Stimulated activated CD8-positive, alpha-beta memory T cell treated with anti-CD3 and anti-CD28 coated beads, Interleukin-15, amount 100 ng/mL, for 48 hours (primary cell): Measurements from ENCODE around the gene EHMT1.
"Not testable (repeated sequence)": the region's sequence is repeated elsewhere in the genome, so short reads cannot be mapped to it uniquely, and the experiment has no call there.

Experiments used
- DNase-seq, 2 donors: peaks; one replicate each; pipeline ENCODE4 v3.0.0-alpha.2; 2020; ENCODE audit warnings: low read depth in 2 of 2

The EHMT1 gene

DNA sequence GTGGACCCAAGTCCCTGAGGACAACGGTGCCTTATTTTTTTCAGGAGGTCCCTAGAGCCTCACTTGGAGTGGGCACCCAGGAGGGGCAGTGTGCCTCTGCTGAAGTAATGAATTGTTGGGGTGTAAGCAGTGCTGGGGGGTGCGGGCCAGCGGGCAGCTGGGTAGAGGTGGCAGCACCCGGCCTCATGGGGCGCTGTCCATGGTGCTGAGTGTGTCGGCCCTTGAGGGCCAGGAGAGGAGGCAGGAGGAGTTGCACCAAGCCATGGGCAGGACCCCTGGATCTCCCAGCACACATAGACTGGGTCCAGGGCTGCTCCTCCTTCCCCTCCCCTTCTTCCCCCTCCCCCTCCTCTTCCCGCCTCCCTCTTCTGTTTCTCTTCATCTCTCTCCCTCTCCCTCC, 265.7 kb downstream of the EHMT1 start:
- not testable (repeated sequence) for DNase-seq

DNA sequence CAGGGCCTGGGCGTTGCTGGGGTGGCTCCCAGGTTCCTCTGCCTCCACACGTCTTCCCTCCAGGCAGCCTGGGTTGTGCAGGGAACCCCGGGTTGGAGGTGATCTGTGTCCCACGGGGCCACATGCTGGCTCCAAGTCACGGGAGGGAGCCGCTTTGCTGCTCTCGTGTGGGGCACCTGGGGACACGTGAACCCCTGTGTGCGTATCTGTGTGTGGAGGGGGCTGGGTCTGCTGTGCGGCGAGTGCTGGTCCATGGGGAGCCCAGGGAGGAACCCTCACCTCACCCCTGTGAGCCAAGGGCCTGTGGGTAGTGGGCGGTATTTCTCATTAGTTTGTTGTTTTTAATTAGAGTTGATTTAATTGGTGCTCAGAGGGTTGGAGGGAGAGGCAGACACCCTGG, 266.3 kb downstream of the EHMT1 start:
- not testable (repeated sequence) for DNase-seq
